CD4-positive, alpha-beta T cell treated with Interleukin-6 for 4 hours (primary cell): ENCODE measurements around the gene POLN.

Source experiments
- DNase-seq: peaks from one replicate; pipeline ENCODE4 v3.0.0-alpha.2; 2020; ENCODE audit warnings: mixed read lengths

The POLN gene

DNA sequence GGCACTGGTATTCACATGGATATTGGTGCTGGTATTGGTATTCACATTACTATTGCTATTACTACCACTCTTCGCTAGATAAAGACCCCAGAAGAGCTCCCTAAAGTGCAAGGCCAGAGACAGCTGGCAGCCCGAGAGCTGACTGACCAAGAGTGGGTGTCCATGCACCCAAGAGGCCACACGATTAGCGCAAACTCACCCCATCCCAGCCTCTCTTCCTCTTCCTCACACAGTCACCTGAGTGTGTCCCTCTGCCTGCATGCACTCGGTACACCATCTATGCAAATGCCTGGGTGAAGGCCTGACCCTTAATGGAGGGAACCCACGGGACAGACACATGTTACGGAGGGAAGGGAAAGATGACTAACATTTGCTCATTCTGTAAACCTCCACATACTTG, 86.7 kb downstream of the POLN start:
- no peak for DNase-seq

DNA sequence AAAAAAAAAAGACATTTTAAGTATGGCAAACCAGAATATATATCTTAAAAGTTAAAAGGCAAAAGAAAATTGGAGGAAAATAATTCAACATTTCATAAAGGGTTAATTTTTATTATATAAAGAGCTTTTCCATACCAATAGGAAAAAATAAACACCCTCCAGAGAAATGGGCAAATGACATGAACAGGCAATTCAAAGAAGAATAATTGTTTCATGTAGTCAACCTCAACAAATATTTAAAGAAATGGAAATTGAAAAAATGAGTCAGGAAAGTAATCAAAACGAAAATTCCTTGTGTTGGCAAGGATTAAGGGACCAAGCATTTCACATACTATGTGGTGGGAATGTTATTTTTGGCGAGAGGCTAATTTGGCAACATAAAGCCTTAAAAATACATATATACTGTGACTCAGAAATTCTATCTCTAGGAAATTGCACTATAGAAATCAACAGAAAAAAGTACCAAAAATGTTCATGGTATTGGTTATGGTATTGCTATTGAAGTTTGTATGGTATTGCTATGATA, 87.6 kb downstream of the POLN start:
- DNase-seq, result no peak

DNA sequence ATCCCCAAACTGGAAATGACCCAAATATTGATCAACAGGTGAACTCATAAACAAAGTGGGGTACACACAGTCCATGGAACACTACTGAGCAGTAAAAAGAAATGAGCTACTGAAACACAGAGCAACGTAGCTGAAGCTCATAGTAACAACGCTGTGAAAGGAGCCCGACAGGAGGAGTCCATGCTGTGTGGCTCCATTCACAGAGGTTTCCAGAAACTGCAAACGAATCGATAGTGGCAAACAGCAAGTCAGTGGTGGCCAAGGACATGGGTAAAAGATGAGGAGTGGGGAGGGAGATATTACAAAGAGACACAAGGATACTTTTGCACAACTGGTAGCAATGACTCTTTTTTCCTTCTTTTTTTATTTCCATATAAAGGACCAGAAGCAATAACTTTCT, 90.4 kb downstream of the POLN start:
- DNase-seq, result no peak

DNA sequence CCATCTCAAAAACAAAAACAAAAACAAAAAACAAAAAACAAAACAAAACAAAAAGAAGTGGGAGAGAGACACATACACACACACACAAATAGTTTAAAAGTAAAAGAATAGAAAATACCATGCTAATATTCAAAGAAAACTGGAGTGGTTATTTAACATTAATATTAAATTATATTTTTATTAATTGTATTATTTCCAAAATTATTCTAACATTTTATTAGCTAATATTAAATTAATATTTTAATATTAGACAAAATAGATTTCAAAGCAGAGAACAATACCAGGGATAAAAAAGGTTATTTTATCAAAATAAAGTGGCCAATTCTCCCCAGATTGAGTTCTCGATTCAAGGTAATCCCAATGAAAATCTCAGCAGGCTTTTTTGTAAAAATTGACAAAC, 91.8 kb downstream of the POLN start:
- no peak for DNase-seq

DNA sequence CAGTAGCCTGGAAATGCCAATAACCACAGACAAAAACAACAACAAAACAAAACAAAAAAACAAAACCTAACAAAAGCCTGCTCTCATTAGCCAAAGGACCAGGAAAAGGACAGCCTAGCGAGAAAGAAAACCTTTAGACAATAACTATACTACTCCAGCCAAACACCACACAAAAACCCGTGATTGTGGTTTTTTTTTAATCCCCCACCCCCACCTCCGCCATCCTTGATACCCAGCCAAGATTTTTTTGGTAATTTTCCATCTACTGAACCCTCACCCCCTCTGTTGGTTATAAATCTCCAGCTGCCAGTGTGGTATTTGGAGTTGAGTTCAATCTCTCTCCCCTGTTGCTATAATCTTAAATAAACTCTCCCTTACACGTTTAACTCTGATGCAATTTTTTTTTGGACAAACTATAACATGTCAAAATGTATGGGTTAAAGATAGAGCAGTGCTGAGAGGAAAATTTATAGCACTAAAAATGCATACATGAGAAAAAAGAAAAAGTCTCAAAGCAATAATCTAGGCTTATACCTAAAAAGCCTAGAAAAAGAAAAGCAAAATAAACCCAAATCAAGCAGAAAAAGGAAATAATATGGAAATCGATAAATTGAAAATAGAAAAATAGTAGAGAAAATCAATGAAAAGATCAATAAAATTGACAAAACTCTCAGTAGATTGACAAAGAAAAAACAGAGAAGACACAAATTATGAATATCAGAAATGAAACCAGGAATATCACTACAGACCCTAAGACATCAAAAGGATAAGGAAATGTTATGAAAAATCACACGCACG, 99.1 kb downstream of the POLN start:
- no peak for DNase-seq

DNA sequence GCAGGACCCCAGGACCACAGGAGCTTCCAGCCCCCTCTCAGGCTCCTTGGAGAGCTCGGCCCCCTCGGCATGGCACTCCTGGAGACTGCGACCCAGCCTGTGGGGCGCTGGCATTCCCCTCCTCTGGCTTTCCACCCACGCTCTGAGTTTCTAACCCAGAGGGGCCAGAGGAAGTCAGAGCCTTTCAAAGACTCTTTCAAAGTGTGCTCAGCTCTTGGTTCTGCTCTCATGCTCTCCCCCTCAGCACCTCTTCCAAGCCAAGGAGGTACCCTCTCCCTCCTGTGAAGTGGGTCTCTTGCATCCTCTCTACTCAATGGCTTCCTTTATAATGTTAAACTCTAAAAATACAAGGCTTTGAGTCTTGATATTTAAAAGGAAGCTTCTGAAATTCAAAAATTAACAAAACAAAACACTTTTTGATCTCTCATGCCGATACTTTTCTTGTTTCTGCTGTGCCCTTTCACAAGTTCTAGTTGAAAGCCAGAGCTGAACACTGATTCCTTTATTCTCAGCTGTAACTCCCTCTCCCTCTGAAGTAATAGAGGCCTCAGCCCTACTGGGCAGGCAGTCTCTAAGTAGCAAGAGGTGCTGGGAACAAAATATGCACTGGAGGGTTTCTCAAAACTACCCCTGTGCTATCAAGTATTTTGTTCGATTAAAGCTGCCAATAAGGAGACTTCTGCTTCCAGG, 100.0 kb downstream of the POLN start:
- no peak for DNase-seq

DNA sequence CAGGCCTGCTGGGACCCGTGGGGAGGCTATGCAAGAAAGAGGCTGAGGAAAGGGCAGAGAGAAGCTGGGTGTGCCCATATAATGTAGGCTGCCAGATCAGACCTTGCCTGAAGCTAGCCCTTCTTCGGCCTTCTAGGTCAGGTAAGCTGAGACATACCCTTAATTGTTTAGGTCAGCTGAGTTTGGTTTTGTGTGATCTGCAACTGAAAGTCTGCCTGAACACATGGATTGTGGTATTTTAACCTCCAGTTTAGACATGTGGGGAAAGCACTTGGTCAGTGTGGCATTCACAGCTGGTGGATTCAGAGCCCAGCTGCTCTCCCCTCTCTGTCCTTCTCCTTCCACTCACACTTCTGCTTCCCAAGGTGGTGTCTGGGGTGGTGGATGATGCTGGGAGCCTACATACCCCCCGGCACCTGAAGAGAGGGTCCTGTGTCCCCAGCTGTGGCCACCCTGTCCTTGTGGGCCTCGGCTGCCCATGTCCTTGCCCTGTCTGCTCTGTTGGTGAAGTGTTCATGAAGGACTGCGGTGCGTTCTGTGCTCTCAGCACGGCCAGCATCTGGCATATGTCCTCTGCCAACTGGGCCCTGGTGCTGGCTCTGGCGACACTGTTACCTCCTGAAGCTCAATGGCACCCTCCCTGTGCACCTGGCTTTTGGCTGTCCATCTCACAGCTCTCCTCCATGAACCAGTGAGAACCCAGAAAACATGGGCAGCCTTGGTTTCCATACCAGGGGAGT, 100.7 kb downstream of the POLN start:
- DNase-seq, result no peak

DNA sequence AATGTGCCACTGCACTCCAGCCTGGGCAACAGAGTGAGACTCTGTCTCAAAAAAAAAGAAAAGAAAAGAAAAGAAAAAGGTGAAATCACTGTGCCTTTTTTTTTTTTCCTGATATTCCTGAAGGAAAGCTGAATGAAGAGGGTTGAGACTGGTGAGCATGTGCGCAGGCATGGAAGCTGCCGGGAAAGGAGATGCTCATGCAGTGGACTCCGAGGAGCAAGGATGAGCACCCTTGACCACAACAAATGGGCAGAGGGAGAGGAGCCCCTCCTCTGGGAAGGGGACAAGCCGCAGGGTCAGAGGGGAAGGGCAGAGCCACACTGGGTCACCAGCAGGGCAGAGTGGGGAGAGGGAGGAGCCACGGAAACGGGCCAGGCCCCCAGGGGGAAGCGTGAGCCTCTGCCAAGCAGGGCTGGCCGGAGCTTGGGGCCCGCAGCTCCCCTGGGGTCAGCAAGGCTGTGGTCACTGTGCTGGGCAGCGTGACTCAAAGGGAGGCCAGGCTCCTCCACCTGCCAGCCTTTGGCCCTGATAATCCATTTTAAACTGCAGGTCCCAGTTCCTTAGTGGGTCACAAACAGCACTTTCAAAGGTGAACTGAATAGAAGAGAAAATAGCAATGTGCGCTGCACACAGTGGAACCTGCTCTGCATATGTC, 102.9 kb downstream of the POLN start:
- DNase-seq, result no peak

DNA sequence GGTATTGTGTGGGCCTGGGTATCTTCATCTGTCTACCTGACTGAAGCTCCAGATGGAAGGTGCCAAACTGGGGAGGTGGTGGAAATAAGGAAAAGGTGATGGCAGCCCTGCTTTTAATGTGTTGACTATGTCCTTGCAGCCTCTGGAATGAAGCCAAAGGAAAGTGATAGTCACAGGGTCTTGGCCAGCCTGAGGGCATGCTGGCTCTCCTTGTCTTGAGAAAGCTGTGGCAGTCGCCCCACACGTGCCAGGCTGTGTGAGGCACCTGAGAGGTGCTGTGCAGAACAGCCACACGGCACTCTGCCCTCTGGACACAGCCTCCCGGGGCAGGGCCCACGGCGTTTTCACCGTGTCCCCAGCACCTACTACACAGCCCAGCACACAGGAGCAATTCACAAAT, 105.2 kb downstream of the POLN start:
- DNase-seq, result no peak

DNA sequence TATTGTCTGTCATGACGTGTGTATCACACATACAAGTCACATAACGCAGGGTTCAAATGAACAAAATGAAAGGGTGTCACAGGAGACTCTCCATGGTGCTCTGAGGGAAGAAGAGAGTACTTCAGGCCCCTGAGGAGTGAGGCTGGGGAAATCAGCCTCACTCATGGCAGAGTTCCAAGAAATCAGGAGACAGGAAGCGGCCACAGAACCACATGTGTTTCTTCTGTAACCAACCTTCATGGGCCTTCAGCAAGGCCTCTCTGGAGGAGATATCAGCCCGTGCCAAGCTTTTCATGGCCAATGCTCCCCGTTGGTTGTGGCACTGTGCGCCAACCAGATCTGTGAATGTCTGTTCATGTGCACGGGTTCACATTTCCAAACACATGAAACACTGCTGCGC, 106.8 kb downstream of the POLN start:
- peak; percentile 36 for DNase-seq

DNA sequence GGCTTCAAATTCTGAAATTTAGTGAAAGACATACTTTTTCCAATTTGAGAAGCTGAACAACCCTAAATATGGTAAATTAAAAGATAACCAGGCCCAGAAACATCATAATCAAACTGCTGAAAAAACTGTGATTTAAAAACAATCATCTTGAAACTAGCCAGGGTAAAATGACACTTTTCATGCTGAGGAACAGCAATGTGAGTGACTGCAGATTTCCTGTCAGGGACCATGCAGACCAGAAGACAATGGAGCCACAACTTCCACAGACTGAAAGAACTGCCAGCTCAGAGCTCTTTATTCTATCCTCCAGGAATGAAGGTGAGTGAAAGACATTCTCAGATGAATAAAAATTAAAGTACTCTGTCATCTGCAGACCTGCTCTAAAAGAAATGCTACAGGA, 109.5 kb downstream of the POLN start:
- no peak for DNase-seq

DNA sequence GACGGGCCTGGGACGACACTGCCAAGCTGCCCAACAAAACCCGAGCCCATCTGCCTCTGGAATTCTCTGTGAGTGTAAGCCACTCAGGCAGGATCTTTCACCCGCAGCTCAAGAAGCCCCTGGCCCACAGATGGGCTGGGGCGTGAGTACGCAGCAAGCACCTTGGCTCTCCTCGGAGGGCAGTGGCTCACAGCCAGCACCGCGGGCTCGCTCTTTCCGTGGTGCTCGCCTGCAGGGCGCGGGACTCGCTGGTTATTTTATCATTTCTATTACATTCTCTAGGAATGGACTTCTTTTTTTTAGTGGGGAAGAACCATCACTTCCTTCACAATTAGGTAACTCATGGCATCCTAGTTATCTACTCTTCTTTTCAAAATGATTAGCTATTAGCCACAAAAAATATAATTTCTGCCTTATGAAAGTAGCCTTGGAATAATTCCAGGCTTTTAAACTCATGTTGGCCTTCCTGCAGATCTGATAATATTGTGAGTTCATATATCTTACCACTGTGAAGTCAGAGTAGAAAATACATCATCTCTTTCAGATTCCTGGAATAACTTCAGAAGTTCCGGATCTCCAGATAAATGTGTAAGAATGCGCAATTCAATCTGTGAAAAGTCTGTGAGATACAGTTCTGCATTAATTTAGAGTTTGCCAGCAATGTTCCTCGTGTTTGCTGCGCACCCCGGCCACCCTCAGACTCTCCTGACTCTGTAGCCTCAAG, 114.2 kb downstream of the POLN start:
- DNase-seq, result no peak

DNA sequence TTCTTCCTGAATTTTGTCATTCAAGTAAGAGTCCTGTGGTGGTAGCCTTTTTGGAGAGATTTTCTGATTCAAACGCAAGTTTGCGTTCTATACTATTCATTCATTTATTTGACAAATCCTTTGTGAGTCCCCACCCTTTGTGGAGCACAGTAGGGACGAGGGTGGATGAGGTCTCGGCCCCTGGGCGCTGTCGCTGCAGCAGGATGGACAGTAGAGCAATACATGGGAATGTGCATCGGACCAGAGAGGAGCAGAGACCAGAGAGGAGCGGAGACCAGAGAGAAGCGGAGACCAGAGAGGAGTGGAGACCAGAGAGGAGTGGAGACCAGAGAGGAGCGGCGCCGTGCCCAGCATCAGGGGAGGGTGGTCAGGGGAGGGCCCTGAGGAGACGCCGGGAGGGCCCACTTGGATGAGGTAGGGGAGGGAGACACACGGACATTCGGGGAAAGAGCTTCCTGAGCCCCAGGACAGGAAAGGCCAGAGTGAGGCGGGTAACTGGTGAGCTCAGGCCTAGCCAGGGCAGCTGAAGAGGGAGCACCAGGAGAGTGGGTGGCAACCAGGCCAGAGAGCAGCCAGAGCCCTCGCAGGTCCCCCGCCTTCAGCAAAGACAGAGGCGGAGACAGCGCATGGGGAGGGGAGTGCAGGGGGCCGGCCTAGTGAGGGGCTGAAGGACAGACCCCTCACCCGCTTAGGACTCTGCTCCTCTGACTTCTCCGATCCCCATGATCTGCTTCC, 115.4 kb downstream of the POLN start:
- DNase-seq, result no peak

DNA sequence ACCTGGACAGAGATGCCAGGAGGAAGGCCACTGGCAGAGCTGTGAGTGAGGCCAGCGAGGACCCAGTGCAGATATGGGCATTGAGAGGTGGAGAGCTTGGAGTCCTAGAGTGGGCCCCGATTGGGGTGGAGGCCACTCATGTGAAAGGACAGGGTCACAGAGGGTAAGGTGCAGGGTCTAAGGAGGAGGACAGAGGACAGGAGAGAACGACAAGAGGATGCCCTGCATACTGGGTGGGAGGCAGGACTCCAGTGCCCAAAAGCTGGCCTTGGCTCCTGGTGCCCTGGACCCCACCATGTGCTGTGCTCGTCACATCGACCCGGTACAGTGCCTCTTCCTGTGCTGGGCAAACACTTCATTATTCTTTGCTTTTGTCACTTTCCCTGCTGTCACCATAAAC, 116.1 kb downstream of the POLN start:
- no peak for DNase-seq

DNA sequence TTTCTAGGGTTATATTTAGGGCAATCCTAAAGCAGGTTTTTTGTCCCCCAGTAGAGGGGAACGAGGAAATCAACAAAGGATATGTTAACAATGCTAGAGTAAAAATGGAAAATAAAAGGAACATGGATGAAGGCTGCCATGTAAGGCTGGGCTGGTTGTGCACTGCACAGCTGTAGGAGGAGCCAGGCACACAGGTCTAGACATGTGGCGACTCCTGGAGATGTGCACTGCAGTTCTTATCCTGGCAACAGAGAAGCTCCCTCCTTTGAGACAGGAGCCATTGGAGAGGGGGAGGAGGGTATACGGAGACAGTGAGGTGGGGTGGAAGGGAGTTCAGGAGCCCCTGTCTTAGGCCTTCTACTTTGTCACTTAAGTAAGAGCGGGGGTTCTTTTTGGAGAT, 116.9 kb downstream of the POLN start:
- no peak for DNase-seq

DNA sequence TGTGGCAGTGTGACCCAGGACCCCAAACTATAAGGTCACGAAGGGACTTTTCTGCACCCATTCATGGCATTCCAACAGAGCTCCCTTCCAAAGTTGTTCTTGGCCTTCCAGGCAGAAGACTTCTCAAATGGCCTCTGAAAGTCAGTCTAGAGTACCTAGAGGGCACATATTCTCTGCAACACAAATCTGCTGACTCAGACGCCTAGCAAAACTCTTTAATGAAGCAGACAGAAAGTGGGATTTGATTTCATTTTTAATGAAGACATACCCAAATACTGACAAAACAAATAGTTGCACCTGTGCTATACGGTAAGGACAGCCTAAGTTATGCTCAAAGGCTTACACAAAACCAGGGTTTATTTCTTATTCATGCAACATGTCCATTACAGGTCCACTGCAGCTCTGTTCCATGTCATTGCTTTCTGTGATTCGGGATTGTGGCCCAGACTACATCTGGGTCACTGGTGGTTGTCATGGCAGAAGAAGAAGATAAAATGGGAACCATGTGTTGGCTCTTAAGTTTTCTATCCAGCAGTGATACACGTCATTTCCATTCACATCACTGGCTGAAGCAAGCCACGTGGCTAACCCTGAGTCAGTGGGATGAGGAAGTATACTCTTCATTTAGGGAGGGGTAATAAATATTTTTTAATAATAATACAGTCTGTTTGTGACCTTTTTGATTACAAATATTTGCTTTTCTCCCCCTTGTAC, 125.1 kb downstream of the POLN start:
- no peak for DNase-seq

DNA sequence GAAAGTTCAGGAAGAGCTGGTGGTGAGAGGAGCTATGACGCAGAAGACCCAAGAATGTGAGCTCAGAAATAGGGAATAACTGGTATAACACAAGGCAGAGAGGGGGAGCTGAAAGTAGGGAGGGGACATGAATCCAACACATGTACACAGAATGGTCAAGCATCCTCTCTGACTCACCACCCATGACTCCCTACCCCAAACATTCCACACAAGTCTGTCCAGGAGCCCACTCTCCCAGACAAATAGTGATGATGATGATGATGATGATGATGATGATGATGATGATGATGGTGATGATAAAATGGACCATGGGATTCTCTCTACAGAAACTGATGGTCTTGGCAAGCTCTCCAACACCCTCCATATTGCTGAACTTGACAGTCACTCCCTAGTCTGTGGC, 136.4 kb downstream of the POLN start:
- no peak for DNase-seq

DNA sequence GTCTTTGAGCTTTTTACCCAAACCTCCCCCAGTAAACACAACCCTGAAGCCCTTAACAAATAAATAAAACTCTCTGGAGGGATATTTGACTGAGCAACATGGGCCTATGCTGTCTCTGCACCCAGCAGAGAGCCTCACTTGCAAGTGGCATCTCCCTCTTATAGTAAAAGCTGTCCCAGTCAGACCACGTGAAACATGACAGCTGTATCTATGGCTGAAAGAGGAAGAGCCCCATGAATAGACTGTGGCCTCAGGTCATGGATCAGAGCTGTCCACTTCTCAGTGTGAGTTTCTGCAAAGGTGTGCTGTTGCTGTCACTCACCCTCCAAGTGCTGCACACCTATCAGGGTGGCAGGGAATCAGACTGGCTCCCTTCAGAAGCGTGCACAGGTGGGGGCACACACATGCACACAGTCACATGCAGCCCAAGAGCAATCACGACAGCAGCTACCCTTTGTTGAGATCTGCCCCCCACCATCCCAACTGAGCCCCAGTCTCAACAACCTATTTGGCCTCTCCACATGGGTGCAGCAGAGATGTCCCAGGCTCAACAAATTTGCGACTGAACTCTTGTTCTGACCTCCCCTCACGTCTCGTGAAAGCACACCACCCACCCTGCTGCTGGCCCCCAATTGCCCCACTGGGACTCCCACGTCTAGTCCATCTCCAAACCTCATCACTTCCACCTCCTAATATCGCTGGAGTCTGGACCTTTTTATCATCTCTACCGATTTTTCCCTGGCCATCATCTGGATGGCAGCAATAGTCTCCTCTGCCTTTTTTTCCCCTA, 137.2 kb downstream of the POLN start:
- DNase-seq, result no peak

DNA sequence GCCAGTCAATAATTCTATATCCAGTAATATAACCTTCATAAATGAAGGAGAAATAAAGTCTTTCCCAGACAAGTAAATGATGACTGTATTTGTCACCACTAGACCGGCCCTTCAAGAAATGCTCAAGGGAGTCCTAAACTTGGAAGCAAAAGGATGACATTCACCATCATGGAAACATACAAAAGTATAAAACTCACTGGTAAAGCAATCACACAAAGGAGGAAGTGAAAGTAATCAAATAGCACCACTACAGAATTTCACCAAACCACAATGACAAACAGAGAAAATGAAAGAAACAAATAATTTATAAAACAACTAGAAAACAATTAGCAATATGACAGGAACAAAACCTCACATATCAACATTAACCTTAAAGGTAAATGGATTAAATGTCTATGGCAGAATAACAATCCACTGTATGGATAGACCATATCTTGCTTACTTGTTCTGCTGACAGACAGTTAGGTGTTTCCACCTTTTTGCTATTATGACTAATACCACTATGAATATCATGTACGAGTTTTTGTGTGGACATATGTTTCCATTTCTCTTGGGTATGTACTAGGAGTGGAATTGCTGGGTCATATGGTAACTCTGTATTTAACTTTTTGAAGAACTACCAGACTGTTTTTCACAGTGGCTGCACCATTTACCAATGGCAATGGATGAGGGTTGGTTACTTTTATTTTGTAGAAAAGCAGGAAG, 137.9 kb downstream of the POLN start:
- no peak for DNase-seq
